Fibroblast of lung (primary cell): ENCODE data around the gene STK26. TPM values are rescaled to one million over a fixed set of nuclear protein-coding genes. Genes with fewer than 3 reads are reported as not detected.

Experiments used
- DNase-seq, 2 donors: peaks; one replicate each; pipeline versions ENCODE4 v3.0.0 to v3.0.0-alpha.2; 2010; ENCODE audit warnings: low read depth in 2 of 2
- H2AFZ ChIP-seq: 2 replicates; pipeline ENCODE4 v1.5.1; 2012; ENCODE audit warnings: low read length, control low read depth, inconsistent platforms
- H3K27ac ChIP-seq: 2 replicates; pipeline ENCODE4 v1.5.1; 2011; ENCODE audit warnings: low read length, control low read depth; ENCODE audit not compliant: insufficient read depth
- H3K27me3 ChIP-seq: 2 replicates; pipeline ENCODE4 v1.5.1; 2011; ENCODE audit warnings: mild to moderate bottlenecking, low read length; ENCODE audit not compliant: control insufficient read depth, insufficient read depth
- H3K36me3 ChIP-seq: 2 replicates; pipeline ENCODE4 v1.5.1; 2011; ENCODE audit warnings: low read length; ENCODE audit not compliant: control insufficient read depth, insufficient read depth
- H3K4me1 ChIP-seq: 2 replicates; pipeline ENCODE4 v1.5.1; 2011; ENCODE audit warnings: low read length; ENCODE audit not compliant: control insufficient read depth, insufficient read depth; ENCODE audit errors: extremely low read depth
- H3K4me2 ChIP-seq: 2 replicates; pipeline ENCODE4 v1.5.1; 2011; ENCODE audit warnings: low read length, control low read depth; ENCODE audit not compliant: insufficient read depth; ENCODE audit errors: extremely low read depth
- H3K4me3 ChIP-seq, 4 experiments: fragments of 200-600 bp in 1 of 4; sonication (generic) in 1 of 4; replicated peaks in 1 of 4; 2 replicates each; pipeline ENCODE4 v1.5.1; 2011 to 2016; ENCODE audit warnings: low read length in 4 of 4, low read depth in 3 of 4, mild to moderate bottlenecking in 3 of 4, control low read depth in 2 of 4, inconsistent platforms in 1 of 4, mixed read lengths in 1 of 4; ENCODE audit not compliant: insufficient read depth in 1 of 4; ENCODE audit errors: control extremely low read depth in 1 of 4
- H3K79me2 ChIP-seq: 2 replicates; pipeline ENCODE4 v1.5.1; 2012; ENCODE audit warnings: mild to moderate bottlenecking, low read length, inconsistent platforms; ENCODE audit not compliant: control insufficient read depth, insufficient read depth
- H3K9ac ChIP-seq: 2 replicates; pipeline ENCODE4 v1.5.1; 2011; ENCODE audit warnings: mild to moderate bottlenecking, low read length, control low read depth; ENCODE audit not compliant: insufficient read depth
- H3K9me3 ChIP-seq: 2 replicates; pipeline ENCODE4 v1.5.1; 2012; ENCODE audit warnings: low read depth, low read length; ENCODE audit not compliant: control insufficient read depth, insufficient read depth
- H4K20me1 ChIP-seq: 2 replicates; pipeline ENCODE4 v1.5.1; 2011; ENCODE audit warnings: low read length; ENCODE audit not compliant: control insufficient read depth, insufficient read depth; ENCODE audit errors: extremely low read depth
- CTCF ChIP-seq, 2 donors: IDR thresholded peaks in 1 of 2; conservative IDR thresholded peaks in 1 of 2; 1 replicate in 1 of 2; 2 replicates in 1 of 2; pipeline ENCODE4 v1.5.1; 2011 to 2012; ENCODE audit warnings: low read length in 2 of 2, control low read depth in 1 of 2, inconsistent platforms in 1 of 2, low read depth in 1 of 2, mild to moderate bottlenecking in 1 of 2
- EZH2 ChIP-seq: IDR thresholded peaks from 2 replicates; pipeline ENCODE4 v1.5.1; 2012; ENCODE audit warnings: low read length, control low read depth, mild to moderate bottlenecking; ENCODE audit errors: missing control alignments
- polyA plus RNA-seq, 2 donors: library from polyadenylated mRNA; depleted of rRNA in 1 of 2; stranded (reverse) in 1 of 2; unstranded in 1 of 2; fragments of >200 nt; gene quantifications; 2 replicates each; pipeline ENCODE4 v1.2.1, GENCODE V29; 2011 to 2012; ENCODE audit warnings: missing spikeins in 1 of 2
- total RNA-seq: library from RNA; depleted of rRNA; stranded (reverse); fragments of >200 nt; gene quantifications from 2 replicates; pipeline ENCODE4 v1.2.1, GENCODE V29; 2014

STK26 gene
- total and polyA plus RNA-seq, 2 donors (not counting 1 experiment from before 2014, with no cell fraction given): 2.0 to 2.2 TPM

- TF ChIP-seq EZH2: no peak
- TF ChIP-seq CTCF (conservative IDR thresholded peaks at IDR 0.05 in 1 of 2, IDR thresholded peaks at IDR 0.05 in 1 of 2; ENCODE audit: low read depth in 1 of 2, low read length in 2 of 2): no peak
- Histone ChIP-seq H3K4me2 (no peak overlapping the region), H3K27ac (no peak overlapping the region)
Observed at GRCh38 chrX:132077912-132078311, 54.8 kb downstream of the STK26 start.

GRCh38 chrX:132085786-132086185, 62.7 kb downstream of the STK26 start:
- Histone ChIP-seq H3K36me3 (no peaks in the 10 kb centered on the region), H3K4me2 (no peak overlapping the region), H3K27me3 (no peaks in the 10 kb centered on the region), H3K9ac (no peak overlapping the region), H3K4me3 (no peak overlapping the region), H3K27ac (no peak overlapping the region), H4K20me1 (no peaks in the 10 kb centered on the region), H3K79me2 (no peaks in the 10 kb centered on the region), H3K9me3 (no peaks in the 10 kb centered on the region), H2AFZ (no peak overlapping the region), H3K4me1 (no peaks in the 10 kb centered on the region)
- no peak for DNase-seq
- no peak for TF ChIP-seq CTCF (conservative IDR thresholded peaks at IDR 0.05 in 1 of 2, IDR thresholded peaks at IDR 0.05 in 1 of 2; ENCODE audit: low read depth in 1 of 2, low read length in 2 of 2)
- TF ChIP-seq EZH2: no peak

More at GRCh38 chrX:132077912-132078311, 54.8 kb downstream of the STK26 start:
- Histone ChIP-seq H3K4me1 (no peaks in the 10 kb centered on the region), H3K9ac (no peak overlapping the region), H3K79me2 (no peaks in the 10 kb centered on the region), H3K36me3 (no peaks in the 10 kb centered on the region), H2AFZ (no peak overlapping the region), H3K27me3 (no peaks in the 10 kb centered on the region), H3K9me3 (no peaks in the 10 kb centered on the region), H3K4me3 (no peak overlapping the region), H4K20me1 (no peaks in the 10 kb centered on the region)
- no peak for DNase-seq

GRCh38 chrX:132086672-132087071, 63.6 kb downstream of the STK26 start:
- no peaks in the 10 kb centered on the region for H3K36me3 ChIP-seq
- H3K79me2 ChIP-seq: no peaks in the 10 kb centered on the region
- DNase-seq: peak in 1 of 2 donors; percentile 24
- no peaks in the 10 kb centered on the region for H3K9me3 ChIP-seq
- H3K4me3 ChIP-seq: no peak overlapping the region
- no peak overlapping the region for H2AFZ ChIP-seq
- no peaks in the 10 kb centered on the region for H3K27me3 ChIP-seq
- H3K9ac ChIP-seq: no peak overlapping the region
- no peaks in the 10 kb centered on the region for H3K4me1 ChIP-seq
- TF ChIP-seq CTCF (conservative IDR thresholded peaks at IDR 0.05 in 1 of 2, IDR thresholded peaks at IDR 0.05 in 1 of 2; ENCODE audit: low read depth in 1 of 2, low read length in 2 of 2) (no peak), EZH2 (no peak)
- H4K20me1 ChIP-seq: no peaks in the 10 kb centered on the region
- H3K27ac ChIP-seq: no peak overlapping the region
- no peak overlapping the region for H3K4me2 ChIP-seq
